K562 treated with DMSO at 1 percent for 24 hours (cell line): ENCODE data around the gene CEND1. TPM values are rescaled to one million over a fixed set of nuclear protein-coding genes. Genes with fewer than 3 reads are reported as not detected.

Source experiments
- total RNA-seq: library from RNA; unstranded; fragments of 300-600 nt; gene quantifications from 2 replicates; pipeline ENCODE4 v1.2.3, GENCODE V29; 2022; ENCODE audit warnings: low read depth; ENCODE audit not compliant: insufficient read depth

Gene CEND1
- 1.6 TPM in 1 of 2 replicates, not detected in the other for total RNA-seq

DNA sequence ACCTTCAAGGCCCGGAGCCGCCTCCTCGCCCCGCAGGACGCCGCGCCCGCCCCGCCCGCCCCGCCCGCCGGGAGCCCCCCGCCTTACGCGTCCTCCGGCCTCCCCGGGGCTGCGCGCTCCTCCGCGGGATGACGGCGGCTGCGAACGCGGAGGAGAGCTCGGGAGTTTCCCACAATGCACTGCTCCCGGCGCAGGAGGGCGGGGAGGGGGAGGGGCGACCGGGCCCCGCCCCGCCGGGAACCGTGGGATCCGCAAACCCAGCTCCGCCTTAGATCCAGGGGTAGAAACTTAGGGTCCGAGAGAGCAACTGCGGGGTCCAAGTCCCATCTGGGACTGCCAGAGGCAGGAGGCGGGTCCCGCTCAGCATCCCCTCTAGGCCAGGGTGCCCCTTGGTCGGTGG, at the start of gene CEND1:
Gene CEND1, minus strand, starts transcription at position 148 of the 400 bp plus-strand sequence. CDS start 1,514 bp downstream, outside the sequence.

DNA sequence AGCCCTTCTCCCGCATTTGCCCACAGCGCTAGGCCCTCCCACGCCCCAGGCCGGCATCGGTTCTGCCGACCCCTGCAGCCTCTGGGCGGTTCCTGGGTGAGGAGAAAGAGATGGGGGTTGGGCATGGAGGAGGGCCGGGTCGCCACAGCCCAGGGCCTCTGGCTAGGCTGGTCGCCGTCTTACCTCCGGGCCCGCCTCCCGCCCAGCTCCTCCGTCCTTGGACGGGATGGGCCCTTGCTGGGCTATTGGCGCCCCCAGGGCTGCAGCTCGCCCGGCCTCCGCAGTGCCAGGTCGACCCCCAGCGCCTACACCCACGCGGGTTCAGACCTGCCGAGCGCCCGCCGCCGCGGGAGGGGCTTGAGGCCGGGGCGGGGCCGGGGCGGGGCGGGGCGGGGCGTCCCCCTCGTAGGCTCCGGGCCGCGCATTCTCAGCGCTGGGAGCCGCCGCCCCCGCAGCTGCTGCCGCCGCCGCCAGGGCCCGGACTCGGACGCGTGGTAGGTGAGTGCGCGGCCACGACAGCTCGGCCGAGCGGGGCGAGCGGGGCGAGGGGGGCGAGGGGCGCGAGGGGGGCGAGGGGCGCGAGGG, 42.7 kb upstream of the CEND1 start, which contains the start of gene CD151:
Gene CD151, plus strand, starts transcription at position 424 of the 585 bp plus-strand sequence. CDS start 3,118 bp downstream, outside the sequence.

DNA sequence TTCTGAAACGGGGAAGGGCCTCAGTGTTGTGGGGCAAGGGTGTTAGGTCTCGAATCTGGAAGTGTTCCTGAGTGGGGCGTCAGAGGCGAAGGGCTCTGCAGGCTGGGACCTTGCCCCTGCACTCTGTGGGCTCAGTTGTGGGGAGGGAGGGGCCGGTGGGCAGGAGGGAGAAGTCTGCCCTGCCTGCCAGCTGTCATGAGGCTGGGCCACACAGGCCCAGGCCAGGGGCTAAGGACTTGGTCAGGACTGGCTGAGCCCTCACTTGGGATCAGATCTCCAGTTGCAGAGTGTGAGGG, 38.0 kb upstream of the CEND1 start, which contains the start of gene CRACR2B:
Gene CRACR2B, plus strand, starts transcription at position 23 of the 296 bp plus-strand sequence. CDS start 689 bp downstream, outside the sequence.

DNA sequence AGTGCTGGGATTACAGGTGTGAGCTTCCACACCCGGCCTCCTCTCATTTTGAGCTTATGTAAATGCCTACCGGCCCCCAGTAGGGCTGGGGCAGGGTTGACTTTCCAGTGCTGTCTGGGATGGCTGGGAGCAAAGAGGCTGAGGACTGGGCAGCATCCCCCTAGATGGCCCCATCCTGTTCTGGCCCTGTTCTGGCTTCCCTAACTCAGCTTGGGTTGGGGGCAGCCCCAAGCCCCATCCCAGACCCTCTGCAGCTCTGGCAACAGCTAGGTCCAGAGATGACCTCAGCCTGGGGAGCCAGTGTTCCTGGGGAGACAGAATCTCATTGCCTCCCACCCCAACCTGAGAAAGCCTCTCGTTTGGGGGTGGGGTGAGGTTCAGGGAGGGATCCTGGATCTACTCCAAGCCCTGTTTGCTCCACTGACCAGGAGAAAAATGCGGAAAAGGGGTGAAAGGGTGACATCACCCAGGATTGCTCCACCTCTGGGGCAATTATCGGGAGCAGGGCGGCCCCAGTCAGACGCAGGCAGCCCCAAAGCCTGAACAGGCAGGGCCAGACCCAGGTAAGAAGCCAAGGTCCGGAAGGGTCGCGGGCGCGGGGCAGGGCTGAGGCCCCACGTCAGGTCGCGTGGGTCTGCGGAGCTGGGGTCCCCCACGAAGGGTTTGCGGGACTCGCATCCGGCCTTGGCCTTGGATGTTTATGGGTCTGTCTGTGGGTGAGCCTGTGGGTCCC, 28.7 kb upstream of the CEND1 start, which contains the start of gene PNPLA2:
Gene PNPLA2, plus strand, starts transcription at position 519 of the 733 bp plus-strand sequence. CDS start 805 bp downstream, outside the sequence.

DNA sequence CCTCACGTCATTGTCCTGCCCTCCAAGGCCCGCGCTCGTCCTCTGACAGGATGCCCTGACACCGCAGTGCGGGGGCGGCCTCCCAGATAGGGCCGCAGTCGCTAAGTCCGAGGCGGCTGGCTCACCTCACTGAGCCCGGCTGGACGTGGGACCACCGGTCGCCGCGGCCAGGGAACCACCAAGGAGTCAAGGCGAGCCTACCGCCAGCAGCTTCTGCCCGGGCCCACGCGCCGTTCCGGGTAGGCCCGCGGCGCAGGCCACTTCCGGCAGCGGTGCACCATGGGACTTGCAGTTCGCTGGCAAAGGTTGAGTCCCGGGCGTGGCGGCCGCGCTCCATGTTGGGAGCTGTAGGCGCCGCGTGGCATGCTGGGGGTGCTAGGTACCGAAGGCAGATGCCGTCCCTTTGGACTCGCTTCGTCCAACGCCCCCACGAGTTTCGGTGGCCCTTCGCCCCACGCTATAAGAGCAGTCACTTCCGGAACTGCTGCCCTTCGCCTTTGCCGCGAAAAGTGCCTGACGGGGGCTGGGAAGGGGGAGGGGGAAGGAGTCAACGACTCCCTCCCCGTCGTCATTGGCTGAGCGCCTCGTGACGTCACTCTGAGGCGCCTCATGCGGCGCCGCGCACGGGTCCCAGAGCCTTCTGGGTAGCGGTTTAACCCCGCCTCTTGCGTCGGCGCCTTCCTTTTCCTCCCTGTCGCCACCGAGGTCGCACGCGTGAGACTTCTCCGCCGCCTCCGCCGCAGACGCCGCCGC, 19.6 kb upstream of the CEND1 start, which contains the start of gene RPLP2:
Gene RPLP2, plus strand, starts transcription at position 681 of the 753 bp plus-strand sequence. CDS start 268 bp downstream, outside the sequence.

DNA sequence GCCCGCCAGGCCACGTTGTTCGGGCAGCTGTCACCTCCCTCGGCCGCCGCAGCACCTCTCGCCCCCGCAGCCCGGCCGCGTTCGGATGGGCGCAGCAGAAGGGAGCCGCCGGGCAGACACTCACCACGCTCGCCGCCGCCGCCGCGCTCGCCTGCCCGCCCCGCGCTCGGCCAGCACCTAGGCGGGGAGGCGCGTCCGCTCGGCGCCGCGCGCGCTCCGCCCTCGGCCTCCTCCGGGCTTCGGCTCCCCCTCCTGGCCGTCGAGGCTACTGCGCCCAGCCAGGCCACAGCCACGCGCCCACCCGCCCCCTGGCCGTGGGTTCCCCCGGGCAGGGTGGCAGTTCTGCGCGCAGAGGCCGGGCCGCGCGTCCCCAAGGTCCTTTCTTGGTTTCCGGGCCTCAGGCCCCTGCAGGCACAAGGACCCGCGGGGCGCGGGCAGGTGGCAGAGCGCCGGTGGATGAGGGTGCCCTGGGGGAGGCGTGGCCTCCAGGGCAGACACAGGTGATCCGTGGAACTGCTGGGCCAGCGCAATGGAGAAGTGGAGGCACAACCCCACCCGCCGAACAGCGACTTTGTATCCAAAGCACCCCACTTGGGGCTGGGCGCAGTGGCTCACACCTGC, 8.3 kb upstream of the CEND1 start, which contains the start of gene SLC25A22:
Gene SLC25A22, minus strand, starts transcription at position 189 of the 621 bp plus-strand sequence. CDS start 3,275 bp downstream, outside the sequence.

DNA sequence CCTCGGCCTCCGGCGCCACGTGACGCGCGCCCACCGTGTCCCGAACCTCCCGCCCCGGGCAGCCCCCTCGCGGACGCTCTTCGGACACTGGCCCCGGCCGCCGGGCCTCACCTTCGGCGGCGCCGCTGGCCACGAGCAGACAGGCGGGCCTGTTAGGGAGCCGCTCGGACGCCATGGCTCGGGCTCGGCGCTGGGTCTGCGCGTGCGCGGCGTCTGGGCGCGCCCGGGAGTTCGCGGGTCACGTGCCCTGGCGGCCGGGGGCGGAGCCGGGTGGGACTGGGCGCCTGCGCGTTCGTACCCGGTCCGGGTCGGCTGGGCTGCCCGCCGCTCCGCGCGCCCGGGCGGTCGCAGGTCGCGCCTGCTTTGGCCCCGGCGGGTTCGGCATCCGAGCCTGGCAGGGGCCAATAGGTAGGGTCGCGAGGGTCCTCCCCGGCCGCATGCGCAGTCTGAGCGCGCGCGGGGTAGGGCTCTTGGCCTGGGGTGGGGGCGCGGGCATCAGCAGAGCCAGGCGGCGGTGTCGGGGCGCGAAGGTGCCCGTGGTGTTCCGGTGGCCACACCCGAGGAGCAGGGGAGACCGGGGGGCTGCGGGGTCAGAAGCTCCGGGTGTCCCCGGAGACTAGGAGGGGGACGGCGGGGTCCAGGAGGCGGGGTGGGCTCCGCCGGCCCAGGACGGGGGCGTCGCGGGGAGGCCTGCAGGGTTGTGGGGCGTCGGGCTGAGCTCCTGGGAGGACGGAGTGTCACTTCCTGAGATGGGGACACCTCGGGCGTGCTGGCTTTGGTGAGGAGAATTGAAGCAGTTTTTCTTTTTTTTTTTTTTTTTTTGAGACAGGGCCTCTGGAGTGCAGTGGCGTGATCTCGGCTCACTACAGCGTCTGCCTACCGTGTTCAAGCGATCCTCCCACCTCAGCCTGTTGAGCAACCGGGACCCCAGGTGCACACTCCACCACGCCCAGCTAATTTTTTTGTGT, 12.3 kb downstream of the CEND1 start, which contains the start of gene GATD1:
Gene GATD1, minus strand, starts transcription at position 200 of the 968 bp plus-strand sequence. Its CDS starts 25 bp downstream, at position 175.

DNA sequence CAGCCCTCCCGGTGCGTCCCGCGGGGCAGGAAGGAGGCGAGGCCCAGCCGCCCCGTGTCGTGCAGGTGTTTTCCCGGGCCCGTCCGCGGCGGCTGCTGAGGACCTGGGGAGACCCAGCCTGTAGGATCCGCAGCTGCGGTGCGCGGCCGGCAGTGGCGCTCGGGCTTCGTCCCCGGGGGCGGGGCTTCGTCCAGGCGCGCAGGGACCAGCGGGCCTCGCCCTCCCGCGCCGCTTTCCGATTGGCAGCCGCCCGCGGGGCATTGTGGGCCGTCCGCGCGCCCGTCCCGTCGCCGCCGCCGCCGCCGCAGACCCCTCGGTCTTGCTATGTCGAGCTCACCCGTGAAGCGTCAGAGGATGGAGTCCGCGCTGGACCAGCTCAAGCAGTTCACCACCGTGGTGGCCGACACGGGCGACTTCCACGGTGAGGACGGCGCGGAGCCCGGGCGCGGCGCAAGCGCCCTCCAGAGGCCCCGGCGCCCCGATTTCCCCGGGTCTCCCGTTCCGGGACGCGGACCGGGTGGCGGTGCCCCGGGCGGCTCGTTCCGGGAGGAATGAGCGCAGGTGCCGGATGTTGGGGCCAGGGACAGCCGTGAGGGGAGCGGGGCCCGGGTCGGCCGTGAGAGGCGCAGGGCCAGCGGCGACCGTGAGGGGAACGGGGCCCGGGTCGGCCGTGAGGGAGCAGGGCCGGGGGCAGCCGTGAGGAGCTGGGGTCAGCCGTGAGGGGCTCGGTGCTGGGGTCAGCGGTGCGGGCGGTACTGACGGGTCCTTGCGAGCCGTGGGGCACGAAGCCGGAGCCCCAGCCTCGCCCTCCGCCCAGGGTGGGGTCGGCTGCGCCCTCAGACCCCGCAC, 42.5 kb downstream of the CEND1 start, which contains the start of gene TALDO1:
Gene TALDO1, plus strand, starts transcription at position 307 of the 849 bp plus-strand sequence. Its CDS starts 18 bp downstream, at position 325.

Other genes with a start within 250 kb of the CEND1 start
- 4.7 and 6.5 TPM in 2 replicates for gene LMNTD2, start 229.4 kb downstream of the CEND1 start, total RNA-seq
- 67.9 and 72.1 TPM in 2 replicates for gene RASSF7, start 229.1 kb downstream of the CEND1 start, total RNA-seq
- gene PHRF1, start 213.6 kb downstream of the CEND1 start, total RNA-seq = 26.0 TPM in 2 replicates
- gene IRF7, start 174.1 kb downstream of the CEND1 start, total RNA-seq = 52.2 and 58.6 TPM in 2 replicates
- 0.25 and 0.28 TPM in 2 replicates for gene CDHR5, start 165.1 kb downstream of the CEND1 start, total RNA-seq
- gene SCT, start 162.9 kb downstream of the CEND1 start, total RNA-seq = not detected in 2 replicates
- 1.0 and 1.1 TPM in 2 replicates for gene DRD4, start 152.8 kb downstream of the CEND1 start, total RNA-seq
- 87.3 and 88.1 TPM in 2 replicates for gene DEAF1, start 94.9 kb downstream of the CEND1 start, total RNA-seq
- 21.3 and 25.2 TPM in 2 replicates for gene TMEM80, start 94.3 kb downstream of the CEND1 start, total RNA-seq
- gene EPS8L2, start 83.9 kb downstream of the CEND1 start, total RNA-seq = 7.8 and 11.6 TPM in 2 replicates
- 501 and 539 TPM in 2 replicates for gene TALDO1, start 42.6 kb downstream of the CEND1 start, total RNA-seq
- gene GATD1, start 12.6 kb downstream of the CEND1 start, total RNA-seq = 71.7 and 110 TPM in 2 replicates
- 35.7 and 42.0 TPM in 2 replicates for gene SLC25A22, start 8.2 kb upstream of the CEND1 start, total RNA-seq
- 29.6 and 32.0 TPM in 2 replicates for gene PIDD1, start 15.1 kb upstream of the CEND1 start, total RNA-seq
- gene RPLP2, start 19.9 kb upstream of the CEND1 start, total RNA-seq = 1,895 and 1,983 TPM in 2 replicates
- 201 and 202 TPM in 2 replicates for gene PNPLA2, start 28.8 kb upstream of the CEND1 start, total RNA-seq
- 35.3 and 36.8 TPM in 2 replicates for gene CRACR2B, start 37.8 kb upstream of the CEND1 start, total RNA-seq
- 198 and 203 TPM in 2 replicates for gene CD151, start 42.9 kb upstream of the CEND1 start, total RNA-seq
- 74.9 and 76.7 TPM in 2 replicates for gene POLR2L, start 52.4 kb upstream of the CEND1 start, total RNA-seq
- 17.2 and 27.2 TPM in 2 replicates for gene TSPAN4, start 52.8 kb upstream of the CEND1 start, total RNA-seq
- 75.4 and 78.7 TPM in 2 replicates for gene CHID1, start 120.7 kb upstream of the CEND1 start, total RNA-seq
- 49.4 and 51.6 TPM in 2 replicates for gene AP2A2, start 135.8 kb upstream of the CEND1 start, total RNA-seq
- not detected in 2 replicates for gene MUC6, start 246.6 kb upstream of the CEND1 start, total RNA-seq